HepG2 (cell line): ENCODE measurements around the gene ZFAND2B. TPM values are rescaled to one million over a fixed set of nuclear protein-coding genes. Genes with fewer than 3 reads are reported as not detected.

Experiments
- GATA4 ChIP-seq: sonication (generic); IDR thresholded peaks from 2 replicates; pipeline ENCODE4 v1.6.1; 2016; ENCODE audit warnings: antibody characterized with exemption, low read depth, borderline replicate concordance
- GFI1 ChIP-seq: sonication (generic); formaldehyde crosslinking; IDR thresholded peaks from 2 replicates; pipeline ENCODE4 v1.5.0; 2020; ENCODE audit warnings: missing genetic modification reagents, mild to moderate bottlenecking, borderline replicate concordance
- GTF3A ChIP-seq: sonication (generic); formaldehyde crosslinking; conservative IDR thresholded peaks from 2 replicates; pipeline ENCODE4 v1.4.0; 2020; ENCODE audit warnings: mild to moderate bottlenecking, missing genetic modification reagents
- LCORL ChIP-seq, 2 experiments: fragments of 450-650 bp in 1 of 2; sonication (generic) in 1 of 2; formaldehyde crosslinking in 1 of 2; IDR thresholded peaks; 2 replicates each; pipeline versions ENCODE4 v1.5.0 to v1.6.1; 2017 to 2020; ENCODE audit warnings: antibody characterized with exemption in 1 of 2, missing genetic modification reagents in 1 of 2
- MTA1 ChIP-seq: sonication (generic); formaldehyde crosslinking; IDR thresholded peaks from 2 replicates; pipeline ENCODE4 v1.4.0; 2020; ENCODE audit warnings: missing genetic modification reagents, mild to moderate bottlenecking, borderline replicate concordance
- NFYC ChIP-seq: IDR thresholded peaks from 2 replicates; pipeline ENCODE4 v1.6.1; 2016; ENCODE audit warnings: missing genetic modification reagents, missing compliant biosample characterization
- SKI ChIP-seq: fragments of 450-650 bp; IDR thresholded peaks from one replicate; pipeline ENCODE4 v1.6.1; 2018; ENCODE audit warnings: mild to moderate bottlenecking; ENCODE audit not compliant: partially characterized antibody
- SRSF1 ChIP-seq: fragments of 200-400 bp; formaldehyde crosslinking; optimal IDR thresholded peaks from 2 replicates; pipeline ENCODE3; 2017; ENCODE audit warnings: mild to moderate bottlenecking, low read depth, low read length, moderate library complexity
- ZBTB42 ChIP-seq: sonication (generic); formaldehyde crosslinking; IDR thresholded peaks from 2 replicates; pipeline ENCODE4 v1.5.0; 2020; ENCODE audit warnings: mild to moderate bottlenecking, missing genetic modification reagents
- ZBTB49 ChIP-seq: sonication (generic); formaldehyde crosslinking; IDR thresholded peaks from 2 replicates; pipeline ENCODE4 v1.4.0; 2020; ENCODE audit warnings: missing genetic modification reagents, borderline replicate concordance
- ZNF318 ChIP-seq: sonication (generic); formaldehyde crosslinking; IDR thresholded peaks from 2 replicates; pipeline ENCODE4 v1.4.0; 2020; ENCODE audit warnings: mild to moderate bottlenecking, missing genetic modification reagents
- ZNF441 ChIP-seq: sonication (generic); formaldehyde crosslinking; IDR thresholded peaks from 2 replicates; pipeline ENCODE4 v1.7.0; 2021; ENCODE audit warnings: missing genetic modification reagents, borderline replicate concordance
- ZNF878 ChIP-seq: sonication (generic); formaldehyde crosslinking; IDR thresholded peaks from 2 replicates; pipeline ENCODE4 v1.8.1; 2023; ENCODE audit warnings: mild to moderate bottlenecking, missing genetic modification reagents, moderate library complexity
- polyA plus RNA-seq, 8 experiments: library from polyadenylated mRNA; depleted of rRNA in 3 of 8; stranded (reverse) in 7 of 8; unstranded in 1 of 8; fragments of >200 nt; fragmentation: Illumina TruSeq in 4 of 8; extraction: Trizol in 4 of 8; gene quantifications; 2 replicates each; pipeline versions ENCODE4 v1.2.1 to v1.2.3, GENCODE V29; 2011 to 2016; ENCODE audit warnings: low read depth in 4 of 8, missing spikeins in 1 of 8, mixed read lengths in 1 of 8; ENCODE audit not compliant: insufficient read depth in 1 of 8
- total RNA-seq, 5 experiments: library from RNA; depleted of rRNA; stranded (reverse); fragments of >200 nt; fragmentation: Illumina TruSeq; extraction: Trizol; gene quantifications; 2 replicates each; pipeline ENCODE4 v1.2.3, GENCODE V29; 2016; ENCODE audit warnings: low read depth in 1 of 5
- TF ChIP-seq, protein P1 (sequence below): IDR thresholded peaks from 2 replicates; pipeline ENCODE4 v1.6.1; 2016; ENCODE audit warnings: low read depth

ZFAND2B gene
- total and polyA plus RNA-seq, 2 of the 13 experiments (the other 11 are each of a cell fraction or from before 2014, with no cell fraction given) = 53.3 to 115 TPM

DNA sequence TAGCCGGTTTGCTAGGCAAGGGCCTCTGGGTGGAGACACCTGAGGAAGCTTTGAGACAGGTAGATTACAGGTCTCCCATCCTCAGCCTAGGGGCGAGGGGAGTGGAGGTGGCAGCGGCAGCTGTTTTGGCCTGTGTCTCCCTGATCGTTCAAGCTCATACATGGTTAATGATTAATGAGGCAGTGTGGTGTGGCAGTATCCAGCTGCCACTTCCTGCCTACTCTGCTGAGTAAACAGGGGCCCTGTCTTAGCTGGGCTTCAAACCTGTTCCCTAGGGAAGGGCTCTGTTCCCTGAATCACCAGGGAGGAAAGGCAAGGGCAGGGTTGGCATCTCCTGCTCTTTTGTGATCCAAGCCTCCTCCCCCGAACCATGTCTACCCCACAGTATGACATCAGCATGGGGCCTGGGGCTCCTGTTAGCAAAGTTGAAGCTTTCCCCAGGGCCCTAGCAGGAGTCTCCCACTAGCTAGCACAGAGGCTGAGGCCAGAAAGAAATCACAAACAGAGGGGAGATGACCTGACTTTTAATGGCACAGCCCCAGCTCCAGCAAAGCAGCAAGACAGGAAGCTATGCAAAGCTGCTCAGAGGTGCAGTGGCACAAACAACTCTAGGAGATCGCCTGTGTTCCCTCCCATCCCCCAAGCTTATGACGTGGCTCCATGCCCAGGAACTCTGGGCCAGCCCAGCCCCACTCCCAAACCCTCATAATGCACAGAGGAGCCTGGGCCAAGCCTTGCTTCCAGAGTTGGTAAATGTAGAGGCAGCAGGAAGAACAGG is 42.8 kb downstream of the ZFAND2B start (continued):
- no peak for TF ChIP-seq ZBTB49
- TF ChIP-seq SRSF1 = peak; percentile 45
- TF ChIP-seq LCORL (IDR thresholded peaks at IDR 0.05) = no peak
- peak; percentile 30; the same call in 1 of the 2 replicates for TF ChIP-seq LCORL (CRISPR knock-in tag; IDR thresholded peaks at IDR 0.05)
- TF ChIP-seq ZNF441 = peak; percentile 65; the same call in 1 of the 2 replicates
- TF ChIP-seq ZNF318 = peak; percentile 28; the same call in 1 of the 2 replicates
- no peak for TF ChIP-seq GTF3A (CRISPR knock-in tag)
- peak; percentile 95 for TF ChIP-seq ZBTB42 (CRISPR knock-in tag)
- TF ChIP-seq ZNF878 = peak; percentile 82; the same call in 1 of the 2 replicates
- TF ChIP-seq MTA1 = peak; percentile 64; the same call in 1 of the 2 replicates
- no peak for TF ChIP-seq SKI
- no peak for TF ChIP-seq NFYC (CRISPR knock-in tag)
- TF ChIP-seq, protein P1, sequence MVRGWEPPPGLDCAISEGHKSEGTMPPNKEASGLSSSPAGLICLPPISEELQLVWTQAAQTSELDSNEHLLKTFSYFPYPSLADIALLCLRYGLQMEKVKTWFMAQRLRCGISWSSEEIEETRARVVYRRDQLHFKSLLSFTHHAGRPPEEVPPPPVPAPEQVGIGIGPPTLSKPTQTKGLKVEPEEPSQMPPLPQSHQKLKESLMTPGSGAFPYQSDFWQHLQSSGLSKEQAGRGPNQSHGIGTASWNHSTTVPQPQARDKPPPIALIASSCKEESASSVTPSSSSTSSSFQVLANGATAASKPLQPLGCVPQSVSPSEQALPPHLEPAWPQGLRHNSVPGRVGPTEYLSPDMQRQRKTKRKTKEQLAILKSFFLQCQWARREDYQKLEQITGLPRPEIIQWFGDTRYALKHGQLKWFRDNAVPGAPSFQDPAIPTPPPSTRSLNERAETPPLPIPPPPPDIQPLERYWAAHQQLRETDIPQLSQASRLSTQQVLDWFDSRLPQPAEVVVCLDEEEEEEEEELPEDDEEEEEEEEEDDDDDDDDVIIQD (CRISPR knock-in tag) = peak; percentile 96
- no peak; the same call in 1 of the 2 replicates for TF ChIP-seq GATA4
- no peak for TF ChIP-seq GFI1 (CRISPR knock-in tag)
